Measurements from ENCODE around the gene FRMD4A. TPM values are rescaled to one million over a fixed set of nuclear protein-coding genes. Genes with fewer than 3 reads are reported as not detected.

FRMD4A gene
- total RNA-seq, 2 experiments from 2014 or later: 3.1 to 3.7 TPM

DNA sequence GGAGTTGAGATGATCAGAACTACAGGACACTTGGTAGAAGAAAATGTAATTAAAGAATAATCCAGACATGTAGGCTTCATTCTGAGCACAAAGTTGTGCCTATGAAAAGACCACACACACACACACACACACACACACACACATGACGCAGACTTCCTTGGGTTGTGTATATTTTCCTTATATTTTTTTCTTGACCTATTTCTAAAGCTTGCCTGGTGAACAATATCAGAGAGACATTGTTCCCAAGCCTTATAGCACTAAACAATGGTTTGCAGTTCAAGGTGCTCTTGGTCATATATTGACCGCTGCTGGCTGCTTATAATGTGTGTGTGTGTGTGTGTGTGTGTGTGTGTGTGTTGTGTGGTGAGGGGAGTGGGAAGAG lies 541.3 kb downstream of the FRMD4A start:
- peak overlapping the region in 1 of 2 donors; percentile 97 for H3K27ac ChIP-seq (ENCODE audit: low read depth in 1 of 2, low read length in 2 of 2)
- ATAC-seq (ENCODE audit: poor library complexity): no peak

DNA sequence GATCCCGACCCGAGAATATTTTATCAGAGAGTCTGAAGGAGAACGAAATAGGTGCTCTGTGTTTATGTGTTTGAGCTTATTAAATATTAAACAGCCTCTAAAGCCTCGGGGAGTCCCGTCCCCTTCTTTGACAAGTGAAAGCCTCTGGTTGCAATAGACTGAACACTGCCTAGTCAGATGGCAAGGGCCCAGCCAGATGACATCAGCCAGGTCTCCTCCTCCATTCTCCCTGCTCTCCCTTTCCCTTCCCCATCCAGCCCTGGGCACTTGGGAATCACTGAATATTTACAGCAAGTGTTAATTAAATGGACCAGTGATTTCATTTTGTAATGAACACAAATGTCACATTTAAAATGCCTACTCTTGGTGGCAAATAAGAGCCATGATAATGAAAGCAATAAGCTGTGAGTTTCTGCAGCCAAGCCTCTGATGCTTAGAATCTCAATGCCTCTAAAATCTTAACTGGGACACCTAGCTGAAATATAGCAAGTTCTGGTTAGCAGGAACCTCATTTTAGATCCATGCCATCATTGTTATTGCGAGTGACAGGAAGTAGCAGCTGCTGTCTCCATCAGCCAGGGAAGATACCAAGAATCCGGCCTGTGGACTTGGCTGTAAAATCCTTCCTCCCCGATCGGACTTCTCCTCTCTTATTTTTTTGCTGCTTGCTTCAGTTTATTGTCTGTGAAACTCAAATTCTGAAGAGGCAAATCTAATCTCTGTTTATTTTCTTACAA lies 541.8 kb downstream of the FRMD4A start:
- ATAC-seq (ENCODE audit: poor library complexity) (peak; percentile 11), DNase-seq (peak in 4 of 14 experiments; percentile 17 to 55 (median 50))
- Histone ChIP-seq H3K36me3 (ENCODE audit: insufficient read depth, low read length) (no peaks in the 10 kb centered on the region), H3K4me3 (ENCODE audit: low read length) (no peak overlapping the region), H3K4me1 (ENCODE audit: insufficient read depth, low read length) (peaks cover 66% of the 10 kb centered on the region), H3K9me3 (ENCODE audit: control insufficient read depth in 1 of 2, insufficient read depth in 1 of 2, low read length in 2 of 2) (no peaks in the 10 kb centered on the region), H3K27ac (ENCODE audit: low read depth in 1 of 2, low read length in 2 of 2) (peak overlapping the region; percentile 93 to 97), H3K27me3 (ENCODE audit: control insufficient read depth in 1 of 2, insufficient read depth in 2 of 2, low read length in 2 of 2) (no peaks in the 10 kb centered on the region)
- no peaks in the 10 kb centered on the region for H3K9me3 Mint-ChIP-seq
- peak overlapping the region; percentile 72 for H3K4me3 Mint-ChIP-seq
- H3K27ac Mint-ChIP-seq: no peak overlapping the region
- intact Hi-C loops (cut with DNase I, micrococcal nuclease): loop anchor here (2.0 to 10.0 kb wide), 5 partner anchors 43 to 756 kb away; no protein-coding TSS in a partner anchor
- H3K4me1 Mint-ChIP-seq (ENCODE audit: low read depth): peaks cover 46% of the 10 kb centered on the region
- CTCF ChIA-PET: interaction anchor here (1.4 kb wide), 1 partner anchor 202 kb away, joined by 5 read pairs; the partner anchor contains the start of gene PRPF18
- TF ChIP-seq CTCF (IDR thresholded peaks at IDR 0.05): no peak
- H3K27me3 Mint-ChIP-seq: no peaks in the 10 kb centered on the region
- H3K36me3 Mint-ChIP-seq (ENCODE audit: low read depth): no peaks in the 10 kb centered on the region
- POLR2A ChIA-PET: interaction anchor here (0.7 to 1.1 kb wide), 4 partner anchors 10 to 396 kb away, joined by 3 to 4 read pairs (median 4); no protein-coding TSS in a partner anchor

More for the DNA sequence above, 541.3 kb downstream of the FRMD4A start:
- Mint-ChIP-seq H3K27me3 (no peaks in the 10 kb centered on the region), H3K27ac (no peak overlapping the region), H3K36me3 (ENCODE audit: low read depth) (no peaks in the 10 kb centered on the region), H3K4me1 (ENCODE audit: low read depth) (peaks cover 43% of the 10 kb centered on the region), H3K9me3 (no peaks in the 10 kb centered on the region), H3K4me3 (no peak overlapping the region)
- no peak for TF ChIP-seq CTCF (IDR thresholded peaks at IDR 0.05)
- Histone ChIP-seq H3K4me3 (ENCODE audit: low read length) (no peak overlapping the region), H3K27me3 (ENCODE audit: control insufficient read depth in 1 of 2, insufficient read depth in 2 of 2, low read length in 2 of 2) (no peaks in the 10 kb centered on the region), H3K9me3 (ENCODE audit: control insufficient read depth in 1 of 2, insufficient read depth in 1 of 2, low read length in 2 of 2) (no peaks in the 10 kb centered on the region), H3K36me3 (ENCODE audit: insufficient read depth, low read length) (no peaks in the 10 kb centered on the region), H3K4me1 (ENCODE audit: insufficient read depth, low read length) (peaks cover 61% of the 10 kb centered on the region)
- DNase-seq: no peak
- ChIA-PET POLR2A (interaction anchor here (0.7 to 1.1 kb wide), 3 partner anchors 9 to 103 kb away, joined by 3 to 4 read pairs (median 3); no protein-coding TSS in a partner anchor), CTCF (interaction anchor here (1.4 kb wide), 1 partner anchor 203 kb away, joined by 5 read pairs; the partner anchor contains the start of gene PRPF18)
- intact Hi-C loops (cut with DNase I, micrococcal nuclease): loop anchor here (2.0 to 10.0 kb wide), 5 partner anchors 43 to 755 kb away; no protein-coding TSS in a partner anchor

DNA sequence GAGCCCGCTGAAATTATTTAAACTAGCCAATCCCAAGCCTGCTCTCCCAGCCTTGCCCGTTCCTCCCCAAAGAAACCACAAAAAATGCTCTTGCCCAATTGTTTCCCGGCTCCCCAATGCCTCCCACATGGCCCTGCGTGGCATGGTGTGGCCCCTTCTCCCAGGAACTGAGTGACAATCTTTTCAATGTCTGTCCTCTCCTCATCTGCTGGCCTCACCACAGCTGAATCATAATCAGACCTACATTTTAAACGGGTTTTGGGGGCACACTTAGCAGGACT lies 542.5 kb downstream of the FRMD4A start:
- no peak for ATAC-seq (ENCODE audit: poor library complexity)
- intact Hi-C loops (cut with DNase I, micrococcal nuclease): loop anchor here (2.0 to 10.0 kb wide), 5 partner anchors 44 to 757 kb away; no protein-coding TSS in a partner anchor
- no peak overlapping the region for H3K4me3 ChIP-seq (ENCODE audit: low read length)
- Mint-ChIP-seq H3K27ac (no peak overlapping the region), H3K36me3 (ENCODE audit: low read depth) (no peaks in the 10 kb centered on the region), H3K4me3 (peak overlapping the region; percentile 64), H3K4me1 (ENCODE audit: low read depth) (peaks cover 43% of the 10 kb centered on the region), H3K9me3 (no peaks in the 10 kb centered on the region), H3K27me3 (no peaks in the 10 kb centered on the region)
- peak overlapping the region; percentile 93 to 97 for H3K27ac ChIP-seq (ENCODE audit: low read depth in 1 of 2, low read length in 2 of 2)
- H3K27me3 ChIP-seq (ENCODE audit: control insufficient read depth in 1 of 2, insufficient read depth in 2 of 2, low read length in 2 of 2): no peaks in the 10 kb centered on the region
- H3K9me3 ChIP-seq (ENCODE audit: control insufficient read depth in 1 of 2, insufficient read depth in 1 of 2, low read length in 2 of 2): no peaks in the 10 kb centered on the region
- ChIA-PET CTCF (interaction anchor here (1.4 kb wide), 1 partner anchor 201 kb away, joined by 5 read pairs; the partner anchor contains the start of gene PRPF18), POLR2A (interaction anchor here (0.8 kb wide), 1 partner anchor 397 kb away, joined by 4 read pairs; no protein-coding TSS in a partner anchor)
- DNase-seq: no peak
- TF ChIP-seq CTCF (IDR thresholded peaks at IDR 0.05): no peak
- H3K36me3 ChIP-seq (ENCODE audit: insufficient read depth, low read length): no peaks in the 10 kb centered on the region
- peaks cover 67% of the 10 kb centered on the region for H3K4me1 ChIP-seq (ENCODE audit: insufficient read depth, low read length)
